8988T (cell line): Measurements from ENCODE around the gene EIF3K.
"Not testable (repeated sequence)": the region's sequence is repeated elsewhere in the genome, so short reads cannot be mapped to it uniquely, and the experiment has no call there.

Experiments
- DNase-seq: peaks from one replicate; pipeline ENCODE4 v3.0.0; 2011

The EIF3K gene, protein sequence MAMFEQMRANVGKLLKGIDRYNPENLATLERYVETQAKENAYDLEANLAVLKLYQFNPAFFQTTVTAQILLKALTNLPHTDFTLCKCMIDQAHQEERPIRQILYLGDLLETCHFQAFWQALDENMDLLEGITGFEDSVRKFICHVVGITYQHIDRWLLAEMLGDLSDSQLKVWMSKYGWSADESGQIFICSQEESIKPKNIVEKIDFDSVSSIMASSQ

DNA sequence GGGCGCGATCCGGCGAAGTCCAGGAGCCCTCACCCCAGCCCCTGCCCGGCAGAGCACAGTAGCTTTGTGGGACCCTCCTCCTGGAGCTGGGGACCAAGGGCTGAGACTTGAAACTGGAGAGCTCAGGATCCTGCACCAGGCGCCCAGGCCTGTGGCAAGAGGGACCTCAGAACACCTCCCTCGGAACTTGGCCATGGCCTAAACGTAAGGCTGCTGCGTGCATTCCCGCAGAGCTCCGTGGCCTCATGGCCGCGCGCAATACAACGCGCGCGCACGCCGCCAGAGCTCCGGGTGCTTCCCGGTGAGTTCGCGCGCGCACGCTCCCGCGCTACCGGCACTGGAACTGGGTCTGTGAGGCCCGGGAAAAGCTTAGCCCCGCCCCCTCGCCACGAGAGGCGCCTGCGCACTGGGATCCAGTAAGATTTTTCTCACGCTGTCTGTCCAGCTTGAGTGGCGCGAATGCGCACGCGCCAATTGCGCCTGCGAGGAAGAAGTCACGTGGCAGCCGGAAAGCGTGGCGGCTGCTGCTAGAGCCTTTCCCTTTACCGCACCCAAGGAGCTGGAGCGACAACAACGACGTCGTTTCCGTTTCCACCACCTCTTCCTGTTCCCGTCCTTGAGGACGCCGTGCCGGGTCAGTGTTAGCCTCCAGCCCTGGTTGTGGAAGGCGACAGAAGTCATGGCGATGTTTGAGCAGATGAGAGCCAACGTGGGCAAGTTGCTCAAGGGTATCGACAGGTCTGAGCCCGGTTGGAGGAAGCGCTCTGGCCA is at the start of gene EIF3K:
Gene EIF3K (plus strand): TSS at position 599 of the 771 bp plus-strand sequence. CDS start 81 bp downstream, at position 680.
- peak; percentile 99 for DNase-seq

DNA sequence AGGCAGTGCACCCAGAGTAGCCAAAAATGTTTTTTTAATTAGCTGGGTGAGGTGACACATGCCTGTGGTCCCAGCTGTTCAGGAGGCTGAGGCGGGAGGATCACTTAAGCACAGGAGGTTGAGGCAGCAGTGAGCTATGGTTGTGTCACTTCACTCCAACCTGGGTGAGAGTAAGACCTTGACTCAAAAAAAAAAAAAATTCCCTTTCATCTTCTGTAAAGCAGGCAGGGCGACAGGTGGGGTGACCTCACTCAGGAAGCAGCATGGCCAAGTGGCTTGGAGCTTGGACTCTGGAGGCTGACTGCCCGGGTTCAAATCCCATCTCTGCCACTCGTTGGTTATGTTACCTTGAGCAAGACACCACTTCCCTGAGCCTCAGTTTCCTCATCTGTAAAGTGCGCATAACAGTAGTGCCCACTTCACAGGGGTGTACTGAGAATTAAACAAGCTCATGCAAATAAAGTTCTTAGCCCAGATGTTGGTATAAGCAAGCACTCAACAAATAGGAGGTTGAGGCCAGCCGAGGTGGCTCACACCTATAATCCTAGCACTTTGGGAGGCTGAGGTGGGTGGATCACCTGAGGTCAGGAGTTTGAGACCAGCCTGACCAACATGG is 49.5 kb upstream of the EIF3K start:
- no peak for DNase-seq

GRCh38 chr19:38571682-38572081 is 47.3 kb upstream of the EIF3K start:
- no peak for DNase-seq

DNA sequence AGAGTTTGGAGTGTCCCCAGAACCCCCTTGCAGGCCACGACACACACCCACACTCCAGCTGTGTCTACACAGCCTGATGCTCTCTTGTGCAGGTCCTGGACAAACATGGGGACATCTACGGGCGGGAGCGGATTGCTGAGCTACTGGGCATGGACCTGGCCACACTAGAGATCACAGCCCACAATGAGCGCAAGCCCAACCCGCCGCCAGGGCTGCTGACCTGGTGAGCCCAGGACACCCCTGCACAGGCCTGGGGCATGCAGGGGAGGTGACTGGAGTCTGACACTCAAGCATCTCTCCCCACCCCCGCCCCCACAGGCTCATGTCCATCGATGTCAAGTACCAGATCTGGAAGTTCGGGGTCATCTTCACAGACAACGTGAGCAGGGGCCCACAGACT is 41.2 kb upstream of the EIF3K start:
- DNase-seq, result no peak

GRCh38 chr19:38579304-38579703 is 39.7 kb upstream of the EIF3K start:
- not testable (repeated sequence) for DNase-seq

- DNase-seq, result no peak
Observed at GRCh38 chr19:38580080-38580479, 38.9 kb upstream of the EIF3K start.

GRCh38 chr19:38583219-38583984 is 35.6 kb upstream of the EIF3K start:
- no peak for DNase-seq

DNA sequence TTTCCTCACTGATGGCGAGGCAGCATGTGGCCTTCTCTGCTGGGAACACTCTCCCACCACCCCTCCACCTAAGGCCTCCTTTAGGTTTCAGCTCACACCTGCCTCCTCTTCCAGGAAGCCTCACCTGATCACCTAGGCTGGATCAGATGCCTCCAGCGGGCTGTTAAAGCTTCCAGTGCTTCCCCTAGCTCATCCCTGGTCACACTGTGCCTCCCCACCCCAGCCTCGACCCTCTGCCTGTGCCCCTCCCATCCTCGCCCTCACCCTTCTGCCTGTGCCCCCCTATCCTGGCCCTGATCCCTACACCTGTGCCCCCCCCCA is 35.0 kb upstream of the EIF3K start:
- no peak for DNase-seq

DNA sequence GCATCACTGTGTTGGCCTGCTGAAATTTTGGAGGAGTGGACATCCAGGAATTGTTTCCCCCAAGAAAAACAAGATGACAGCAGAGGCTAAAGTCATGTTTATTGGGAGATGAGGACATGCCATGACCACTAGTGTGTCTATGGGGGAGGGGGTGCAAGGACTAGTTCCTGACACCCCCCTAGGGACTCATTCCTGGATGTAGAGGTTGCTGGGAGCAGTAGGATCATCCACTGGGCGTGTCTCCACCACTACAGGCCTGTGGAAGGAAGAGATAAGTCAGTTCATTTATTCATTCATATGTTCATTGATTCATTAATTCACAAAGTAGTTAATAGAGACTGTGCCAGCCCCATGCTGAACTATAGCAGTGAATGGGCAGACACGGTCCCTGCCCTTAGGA is 31.4 kb upstream of the EIF3K start:
- no peak for DNase-seq

DNA sequence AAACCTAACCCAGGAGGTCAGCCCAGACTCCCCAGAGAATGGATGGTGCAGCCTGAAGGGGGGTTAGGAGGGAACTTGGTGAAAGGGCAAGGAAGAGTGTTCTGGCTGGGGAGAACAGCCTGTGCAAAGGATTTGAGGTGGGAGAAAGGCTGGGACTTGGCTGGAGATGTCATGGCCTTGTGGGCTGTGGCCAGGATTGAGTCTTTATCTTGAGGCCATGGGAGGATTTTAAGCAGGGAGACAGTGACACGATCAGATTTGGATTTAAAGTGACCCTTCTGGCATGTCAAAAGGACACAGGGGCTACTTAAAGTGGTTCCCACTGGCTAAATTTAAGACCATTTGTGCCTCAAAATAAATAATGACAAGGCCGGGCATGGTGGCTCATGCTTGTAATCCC is 30.9 kb upstream of the EIF3K start:
- no peak for DNase-seq

DNA sequence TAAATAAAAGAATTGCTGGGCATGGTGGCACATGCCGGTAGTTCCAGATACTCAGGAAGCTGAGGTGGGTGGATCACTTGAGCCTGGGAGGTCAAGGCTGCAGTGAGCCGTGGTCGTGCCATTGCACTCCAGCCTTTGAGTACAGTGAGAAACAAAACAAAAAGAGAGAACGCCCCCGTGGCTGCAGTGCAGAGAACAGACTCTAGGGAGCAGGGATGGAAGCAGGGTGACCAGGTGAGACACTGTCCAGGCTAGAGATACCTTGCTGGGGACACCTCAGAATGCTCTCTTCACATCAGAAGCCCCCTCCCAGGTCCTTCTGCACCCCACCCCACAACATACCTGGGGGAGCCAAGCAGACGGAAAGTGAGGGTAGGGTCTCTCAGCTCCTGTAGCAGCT is 26.0 kb upstream of the EIF3K start:
- DNase-seq, result no peak

DNA sequence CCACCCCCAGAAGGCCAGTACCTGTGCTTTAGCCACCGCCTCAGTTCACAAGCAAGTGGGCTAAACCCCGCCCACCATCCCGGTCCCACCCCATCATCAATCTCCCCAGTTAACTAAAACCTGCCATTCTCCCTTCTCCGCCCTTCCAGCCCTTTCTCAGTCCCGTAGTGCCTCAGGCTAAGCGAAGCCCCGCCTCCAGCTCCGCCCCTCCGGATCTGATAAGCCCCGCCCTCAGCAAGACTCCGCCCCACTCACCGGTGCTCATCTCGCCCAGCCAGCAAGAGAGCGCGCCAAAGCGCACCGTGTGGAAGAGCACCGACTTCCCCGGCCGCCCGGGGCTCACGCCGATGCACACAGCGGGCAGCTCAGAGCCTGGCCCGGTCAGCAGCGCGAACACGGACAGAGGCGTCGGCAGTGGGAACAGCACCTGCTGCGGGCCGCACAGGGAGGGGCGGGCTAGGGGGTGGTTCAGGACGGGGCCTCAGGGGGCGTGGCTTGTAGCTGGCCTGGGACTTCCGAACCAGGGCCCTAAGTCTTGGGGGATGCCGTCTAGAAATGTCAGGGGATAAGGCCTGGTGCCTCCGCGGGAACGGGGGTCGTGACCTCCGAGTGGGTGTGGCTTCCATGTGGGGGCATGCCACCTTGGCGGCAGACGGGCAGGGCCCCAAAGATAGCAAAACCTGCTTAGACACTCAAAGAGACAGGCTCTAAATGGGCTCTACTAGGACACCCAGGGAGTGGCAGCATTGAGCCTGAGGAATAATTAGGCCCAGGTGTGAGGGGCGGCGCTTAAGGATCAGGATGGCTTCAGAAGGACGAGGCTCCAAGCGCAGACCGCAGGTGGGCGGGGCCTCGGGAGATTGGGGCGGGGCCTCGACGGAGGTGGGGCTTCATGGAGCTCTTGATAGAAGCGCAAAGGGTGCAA is 22.7 kb upstream of the EIF3K start:
- peak; percentile 77 for DNase-seq

DNA sequence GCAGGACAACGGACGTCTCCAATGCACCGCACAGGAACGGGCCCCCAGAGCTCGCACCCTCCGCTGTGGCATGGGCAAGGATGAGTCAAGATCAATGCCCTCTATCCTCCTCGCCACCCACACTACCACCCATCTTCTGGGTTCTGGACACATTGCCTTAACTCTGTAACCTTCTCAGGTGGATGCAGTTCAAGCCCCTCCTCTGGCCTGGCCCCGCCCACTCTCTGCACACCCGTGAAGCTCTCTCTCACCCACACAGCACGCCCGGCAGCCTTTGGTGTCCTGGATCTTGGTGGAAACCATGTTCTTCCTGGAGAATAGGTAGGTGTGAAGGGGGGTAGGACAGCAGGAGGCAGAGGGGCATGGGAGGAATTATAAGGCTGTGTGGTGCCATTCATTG is 21.9 kb upstream of the EIF3K start:
- DNase-seq, result no peak

GRCh38 chr19:38599722-38600121 is 19.3 kb upstream of the EIF3K start:
- DNase-seq, result no peak

DNA sequence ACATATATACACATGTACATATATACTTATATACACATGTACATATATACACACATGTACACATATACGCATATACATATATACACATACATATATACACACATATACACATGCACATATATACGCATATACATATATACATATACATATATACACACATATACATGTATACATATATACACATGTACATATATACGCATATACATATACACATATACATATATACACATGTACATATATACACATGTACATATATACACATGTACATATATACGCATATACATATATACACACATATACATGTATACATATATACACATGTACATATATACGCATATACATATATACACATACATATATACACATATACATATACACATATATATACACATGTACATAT is 16.1 kb upstream of the EIF3K start:
- DNase-seq, result not testable (repeated sequence)

DNA sequence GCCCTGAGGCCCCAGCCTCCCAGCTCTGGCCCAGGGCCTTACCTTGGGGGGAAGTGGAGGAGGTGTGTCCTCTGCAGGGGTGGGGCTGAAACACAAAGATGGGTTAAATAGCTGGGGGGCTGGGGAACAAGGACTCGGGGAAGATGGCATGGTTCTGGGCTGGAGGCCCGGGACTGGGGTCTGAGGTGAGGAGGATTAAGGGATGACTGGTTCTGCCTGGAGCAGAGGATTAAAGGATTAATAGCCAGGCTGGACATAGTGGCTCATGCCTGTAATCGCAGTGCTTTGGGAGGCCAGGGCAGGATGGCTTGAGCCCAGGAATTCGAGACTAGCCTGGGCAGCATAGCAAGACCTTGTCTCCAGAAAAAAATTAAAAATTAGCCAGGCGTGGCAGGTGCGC is 12.9 kb upstream of the EIF3K start:
- DNase-seq, result no peak

GRCh38 chr19:38614289-38614688 is 4.7 kb upstream of the EIF3K start:
- no peak for DNase-seq

DNA sequence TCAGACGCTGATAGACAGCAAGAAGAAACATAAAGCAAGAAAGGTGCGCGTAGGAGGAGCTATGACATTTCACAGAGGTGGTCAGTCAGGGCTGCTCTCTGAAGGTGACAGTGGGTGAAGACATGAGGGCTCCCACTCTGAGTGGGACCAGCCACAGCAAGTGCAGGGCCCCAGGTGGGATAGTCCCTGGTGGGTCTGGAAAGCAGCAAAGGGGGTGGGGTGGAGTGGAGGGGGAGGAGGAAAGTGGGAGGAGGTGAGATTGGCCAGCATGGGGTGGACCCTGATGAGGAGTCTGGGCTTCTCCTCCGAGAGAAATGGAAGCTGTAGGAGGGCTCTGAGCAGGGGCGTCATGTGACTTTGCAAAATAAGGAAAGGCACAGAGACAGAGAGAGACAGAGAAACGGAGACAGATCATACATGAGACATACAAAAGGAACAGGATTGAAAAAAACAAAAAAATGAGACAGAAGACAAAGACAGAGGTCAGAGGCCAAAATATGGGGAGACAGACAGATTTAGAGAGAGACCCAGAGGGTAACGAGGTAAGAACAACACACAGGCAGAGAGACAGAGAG is 3.9 kb upstream of the EIF3K start:
- no peak for DNase-seq

DNA sequence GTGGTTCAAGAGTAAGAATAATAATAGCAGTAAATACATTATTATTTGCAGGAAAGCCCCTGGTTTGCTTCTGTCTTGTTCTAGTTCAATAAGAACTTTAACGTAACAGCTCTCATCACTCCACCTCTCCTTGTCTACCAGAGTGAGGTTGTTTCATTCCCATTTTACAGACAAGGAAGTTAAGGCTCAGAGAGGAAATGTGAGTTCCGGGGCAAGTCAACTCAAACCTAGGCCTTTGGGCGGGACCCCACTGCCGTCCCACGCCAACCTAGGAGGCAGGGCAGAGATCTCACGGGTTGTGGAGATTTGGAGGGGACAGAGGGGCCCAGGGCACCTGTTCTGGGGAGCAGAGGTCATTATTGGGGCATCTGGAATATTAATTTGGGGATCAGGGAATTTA is 2.7 kb upstream of the EIF3K start:
- no peak for DNase-seq

GRCh38 chr19:38617283-38617763 is 1.7 kb upstream of the EIF3K start:
- no peak for DNase-seq

- no peak for DNase-seq
Observed at GRCh38 chr19:38617764-38618589, 1.0 kb upstream of the EIF3K start, which contains the start of gene MAP4K1. MAP4K1 (minus strand) TSS chr19:38617953; CDS start chr19:38617895, 58 bp downstream.
